Smooth muscle cell (in vitro differentiated cells): ENCODE results near the gene ZEB1. TPM values are rescaled to one million over a fixed set of nuclear protein-coding genes. Genes with fewer than 3 reads are reported as not detected.

Source experiments
- DNase-seq: peaks from one replicate; lab custom pipeline; 2025; ENCODE audit not compliant: unreplicated experiment; lab: John Stamatoyannopoulos, UW
- H2AFZ ChIP-seq: fragments of 200-600 bp; sonication (generic); 2 replicates; pipeline ENCODE4 v1.6.0; 2016; ENCODE audit warnings: antibody characterized with exemption, low read depth, mild to moderate bottlenecking
- H3F3A ChIP-seq: fragments of 200-600 bp; sonication (generic); 2 replicates; pipeline ENCODE4 v1.6.0; 2017; ENCODE audit warnings: antibody characterized with exemption, low read depth
- H3K27ac ChIP-seq: fragments of 200-600 bp; sonication (generic); 2 replicates; pipeline ENCODE4 v1.5.1; 2016; ENCODE audit warnings: low read depth, mild to moderate bottlenecking
- H3K27me3 ChIP-seq: fragments of 200-600 bp; sonication (generic); 2 replicates; pipeline ENCODE4 v1.6.1; 2016; ENCODE audit warnings: low read depth, mild to moderate bottlenecking
- H3K36me3 ChIP-seq: fragments of 200-600 bp; sonication (generic); 2 replicates; pipeline ENCODE4 v1.5.1; 2016; ENCODE audit warnings: low read depth
- H3K4me1 ChIP-seq: fragments of 200-600 bp; sonication (generic); 2 replicates; pipeline ENCODE4 v1.5.1; 2016; ENCODE audit warnings: low read depth
- H3K4me2 ChIP-seq: fragments of 200-600 bp; sonication (generic); 2 replicates; pipeline ENCODE4 v1.6.0; 2016; ENCODE audit warnings: mild to moderate bottlenecking
- H3K4me3 ChIP-seq: fragments of 200-600 bp; sonication (generic); 2 replicates; pipeline ENCODE4 v1.5.1; 2016; ENCODE audit warnings: mild to moderate bottlenecking
- H3K79me2 ChIP-seq: fragments of 200-600 bp; sonication (generic); 2 replicates; pipeline ENCODE4 v1.6.0; 2016; ENCODE audit warnings: low read depth, mild to moderate bottlenecking
- H3K9ac ChIP-seq: fragments of 200-600 bp; sonication (generic); 2 replicates; pipeline ENCODE4 v1.6.0; 2016; ENCODE audit warnings: low read depth
- H3K9me3 ChIP-seq: fragments of 200-600 bp; sonication (generic); replicated peaks from 2 replicates; pipeline ENCODE4 v1.5.1; 2016; ENCODE audit warnings: low read depth
- H4K20me1 ChIP-seq: fragments of 200-600 bp; sonication (generic); 2 replicates; pipeline ENCODE4 v1.6.0; 2016; ENCODE audit warnings: low read depth
- WGBS: methylation state at CpG from one replicate; pipeline ENCODE4 v1.1.7; 2016; ENCODE audit warnings: low lambda C conversion rate; 5-methylcytosine and 5-hydroxymethylcytosine counted together
- polyA plus RNA-seq: library from polyadenylated mRNA; unstranded; fragments of >200 nt; fragmentation: Nextera tagmentation; extraction: Ambion mirVana; gene quantifications from 2 replicates; pipeline ENCODE4 v1.2.1, GENCODE V29; 2016
- total RNA-seq: library from RNA; depleted of rRNA; stranded (reverse); fragments of >200 nt; gene quantifications from 2 replicates; pipeline ENCODE4 v1.2.3, GENCODE V29; 2014
- TF ChIP-seq, protein P1 (sequence below): fragments of 200-600 bp; sonication (generic); IDR thresholded peaks from 2 replicates; pipeline ENCODE4 v1.5.1; 2017; ENCODE audit warnings: borderline replicate concordance, mild to moderate bottlenecking, antibody characterized with exemption; ENCODE audit not compliant: insufficient read depth, poor library complexity, severe bottlenecking

Gene ZEB1
- total and polyA plus RNA-seq, 2 experiments from 2014 or later, result 7.9 to 15.7 TPM

DNA sequence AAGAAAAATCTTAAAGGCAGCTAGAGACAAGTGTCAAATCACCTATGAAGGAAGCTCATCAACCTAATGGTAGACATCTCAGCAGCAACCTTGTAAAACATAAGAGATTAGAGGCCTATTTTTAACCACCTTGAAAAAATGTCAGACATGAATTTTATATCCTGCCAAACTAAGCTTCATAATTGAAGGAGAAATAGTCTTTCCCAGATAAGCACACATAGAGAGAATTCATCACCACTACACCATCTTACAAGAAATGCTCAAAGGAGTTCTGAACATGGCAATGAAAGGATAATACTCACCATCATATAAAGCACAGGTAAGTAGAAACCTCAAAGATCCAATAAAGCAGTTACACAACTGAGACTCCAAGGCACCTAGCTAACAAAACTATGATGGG, 156.5 kb downstream of the ZEB1 start:
- Histone ChIP-seq H3K27me3 (no peaks in the 10 kb centered on the region), H2AFZ (no peak overlapping the region), H3K4me2 (no peak overlapping the region), H4K20me1 (no peaks in the 10 kb centered on the region), H3K4me1 (no peaks in the 10 kb centered on the region), H3F3A (no peaks in the 10 kb centered on the region), H3K9me3 (no peaks in the 10 kb centered on the region), H3K36me3 (peaks cover 6% of the 10 kb centered on the region), H3K27ac (no peak overlapping the region), H3K4me3 (no peak overlapping the region), H3K79me2 (no peaks in the 10 kb centered on the region), H3K9ac (no peak overlapping the region)
- DNase-seq, result no peak
- TF ChIP-seq, protein P1, sequence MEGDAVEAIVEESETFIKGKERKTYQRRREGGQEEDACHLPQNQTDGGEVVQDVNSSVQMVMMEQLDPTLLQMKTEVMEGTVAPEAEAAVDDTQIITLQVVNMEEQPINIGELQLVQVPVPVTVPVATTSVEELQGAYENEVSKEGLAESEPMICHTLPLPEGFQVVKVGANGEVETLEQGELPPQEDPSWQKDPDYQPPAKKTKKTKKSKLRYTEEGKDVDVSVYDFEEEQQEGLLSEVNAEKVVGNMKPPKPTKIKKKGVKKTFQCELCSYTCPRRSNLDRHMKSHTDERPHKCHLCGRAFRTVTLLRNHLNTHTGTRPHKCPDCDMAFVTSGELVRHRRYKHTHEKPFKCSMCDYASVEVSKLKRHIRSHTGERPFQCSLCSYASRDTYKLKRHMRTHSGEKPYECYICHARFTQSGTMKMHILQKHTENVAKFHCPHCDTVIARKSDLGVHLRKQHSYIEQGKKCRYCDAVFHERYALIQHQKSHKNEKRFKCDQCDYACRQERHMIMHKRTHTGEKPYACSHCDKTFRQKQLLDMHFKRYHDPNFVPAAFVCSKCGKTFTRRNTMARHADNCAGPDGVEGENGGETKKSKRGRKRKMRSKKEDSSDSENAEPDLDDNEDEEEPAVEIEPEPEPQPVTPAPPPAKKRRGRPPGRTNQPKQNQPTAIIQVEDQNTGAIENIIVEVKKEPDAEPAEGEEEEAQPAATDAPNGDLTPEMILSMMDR, result no peak

DNA sequence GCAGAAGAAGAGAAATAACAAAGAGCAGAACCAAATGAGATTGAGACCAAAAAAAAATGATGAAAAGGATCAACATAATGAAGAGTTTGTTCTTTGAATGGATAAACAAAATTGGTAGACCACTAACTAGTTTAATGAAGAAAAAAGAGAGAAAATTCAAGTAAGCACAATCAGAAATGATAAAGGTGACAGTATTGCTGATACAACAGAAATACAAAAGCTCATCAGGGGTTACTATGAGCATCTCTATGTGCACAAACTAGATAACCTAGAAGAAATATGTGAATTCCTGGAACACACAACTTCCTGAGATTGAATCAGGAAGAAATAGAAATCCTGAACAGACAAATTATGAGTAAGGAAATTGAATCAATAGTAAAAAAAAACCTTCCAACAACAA, 157.1 kb downstream of the ZEB1 start:
- no peak overlapping the region for H3K4me3 ChIP-seq
- H3K9ac ChIP-seq, result no peak overlapping the region
- H3K9me3 ChIP-seq, result no peaks in the 10 kb centered on the region
- peaks cover 6% of the 10 kb centered on the region for H3K36me3 ChIP-seq
- no peaks in the 10 kb centered on the region for H3F3A ChIP-seq
- TF ChIP-seq, protein P1, result no peak
- DNase-seq, result no peak
- H3K4me1 ChIP-seq, result no peaks in the 10 kb centered on the region
- H3K27me3 ChIP-seq, result no peaks in the 10 kb centered on the region
- no peaks in the 10 kb centered on the region for H3K79me2 ChIP-seq
- no peaks in the 10 kb centered on the region for H4K20me1 ChIP-seq
- no peak overlapping the region for H3K4me2 ChIP-seq
- no peak overlapping the region for H2AFZ ChIP-seq
- H3K27ac ChIP-seq, result no peak overlapping the region

- Histone ChIP-seq H3K4me1 (no peaks in the 10 kb centered on the region), H3F3A (no peaks in the 10 kb centered on the region), H3K36me3 (peaks cover 6% of the 10 kb centered on the region), H3K27ac (no peak overlapping the region), H3K9me3 (no peaks in the 10 kb centered on the region), H3K79me2 (no peaks in the 10 kb centered on the region), H3K4me3 (no peak overlapping the region), H3K27me3 (no peaks in the 10 kb centered on the region), H2AFZ (no peak overlapping the region), H3K4me2 (no peak overlapping the region), H4K20me1 (no peaks in the 10 kb centered on the region), H3K9ac (no peak overlapping the region)
- DNase-seq, result no peak
- WGBS, result 82% methylated on average over 1 of the region's 1 CpG
- TF ChIP-seq, protein P1, result no peak
Measured at GRCh38 chr10:31477584-31477983, 158.6 kb downstream of the ZEB1 start.

DNA sequence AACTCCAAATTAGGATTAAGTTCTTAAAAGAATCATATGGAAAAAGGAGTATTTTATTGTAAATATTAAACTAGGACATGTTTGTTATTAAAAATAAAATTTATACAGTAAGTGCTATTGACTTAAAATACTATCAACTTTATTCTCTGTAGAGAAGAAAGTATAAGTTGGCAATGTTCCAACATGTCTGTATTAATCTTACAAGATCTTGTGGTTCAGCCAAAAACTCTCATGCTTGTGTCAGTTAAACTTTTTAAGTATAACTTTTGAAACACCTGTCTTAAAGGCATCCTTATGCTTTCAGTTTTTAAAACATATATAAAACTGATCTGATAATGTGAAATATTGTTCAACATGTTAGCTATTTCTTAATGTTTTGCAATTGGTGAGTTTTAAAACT, 160.7 kb downstream of the ZEB1 start:
- Histone ChIP-seq H3K4me1 (no peaks in the 10 kb centered on the region), H3F3A (no peaks in the 10 kb centered on the region), H3K27me3 (no peaks in the 10 kb centered on the region), H3K36me3 (peaks cover 6% of the 10 kb centered on the region), H3K4me3 (no peak overlapping the region), H3K27ac (no peak overlapping the region), H3K4me2 (no peak overlapping the region), H4K20me1 (no peaks in the 10 kb centered on the region), H2AFZ (no peak overlapping the region), H3K9ac (no peak overlapping the region), H3K9me3 (no peaks in the 10 kb centered on the region), H3K79me2 (no peaks in the 10 kb centered on the region)
- TF ChIP-seq, protein P1, result no peak
- DNase-seq, result no peak
